ENCODE data around the gene IER3. TPM values are rescaled to one million over a fixed set of nuclear protein-coding genes. Genes with fewer than 3 reads are reported as not detected.

The IER3 gene
- total RNA-seq, result 56.9 and 75.8 TPM in 2 replicates

DNA sequence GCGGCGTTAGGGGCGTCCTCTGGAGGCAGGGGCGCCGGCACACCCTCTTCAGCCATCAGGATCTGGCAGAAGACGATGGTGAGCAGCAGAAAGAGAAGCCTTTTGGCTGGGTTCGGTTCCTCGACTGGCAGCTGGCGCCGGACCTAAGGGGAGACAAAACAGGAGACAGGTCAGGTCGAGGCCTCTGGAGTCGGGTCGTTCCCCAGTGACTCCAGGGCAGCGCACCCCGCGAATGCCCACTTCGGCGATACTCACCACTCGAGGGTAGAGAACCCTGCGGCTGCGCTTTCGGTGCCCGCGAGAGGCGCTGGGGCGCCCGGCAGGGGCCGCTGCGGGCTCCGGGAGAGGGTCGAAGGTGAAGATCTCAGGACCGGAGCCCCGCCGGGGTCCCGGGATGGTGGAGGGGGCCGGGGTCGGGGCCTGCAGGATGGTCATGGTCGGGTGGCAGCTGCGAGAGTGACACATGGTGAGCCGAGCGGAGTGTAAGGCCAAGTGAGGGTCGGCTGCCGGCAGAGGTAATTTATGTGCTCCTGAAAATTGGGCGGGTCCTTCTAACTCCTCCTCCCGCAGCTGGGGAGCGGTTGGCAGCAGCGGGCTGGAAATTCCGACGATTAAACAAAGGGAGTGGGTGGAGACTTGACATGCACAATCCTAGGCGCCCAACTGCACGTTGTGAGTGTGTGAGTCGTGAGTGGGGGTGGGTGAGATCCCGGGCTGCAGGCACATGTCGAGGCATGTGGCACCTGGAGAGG lies at the start of gene IER3:
IER3 (minus strand) TSS at position 494 of the 752 bp plus-strand sequence; CDS start at position 465, 29 bp downstream.

GRCh38 chr6:30742316-30743098 lies 1.8 kb downstream of the IER3 start, which contains the start of gene FLOT1:
TSS of gene FLOT1 (minus strand) at chr6:30742687. CDS start at chr6:30742189, 498 bp downstream.

GRCh38 chr6:30719791-30720737 lies 24.3 kb downstream of the IER3 start, which contains the start of gene TUBB:
TSS of gene TUBB (plus strand) at chr6:30720352. CDS start at chr6:30720507, 155 bp downstream.

DNA sequence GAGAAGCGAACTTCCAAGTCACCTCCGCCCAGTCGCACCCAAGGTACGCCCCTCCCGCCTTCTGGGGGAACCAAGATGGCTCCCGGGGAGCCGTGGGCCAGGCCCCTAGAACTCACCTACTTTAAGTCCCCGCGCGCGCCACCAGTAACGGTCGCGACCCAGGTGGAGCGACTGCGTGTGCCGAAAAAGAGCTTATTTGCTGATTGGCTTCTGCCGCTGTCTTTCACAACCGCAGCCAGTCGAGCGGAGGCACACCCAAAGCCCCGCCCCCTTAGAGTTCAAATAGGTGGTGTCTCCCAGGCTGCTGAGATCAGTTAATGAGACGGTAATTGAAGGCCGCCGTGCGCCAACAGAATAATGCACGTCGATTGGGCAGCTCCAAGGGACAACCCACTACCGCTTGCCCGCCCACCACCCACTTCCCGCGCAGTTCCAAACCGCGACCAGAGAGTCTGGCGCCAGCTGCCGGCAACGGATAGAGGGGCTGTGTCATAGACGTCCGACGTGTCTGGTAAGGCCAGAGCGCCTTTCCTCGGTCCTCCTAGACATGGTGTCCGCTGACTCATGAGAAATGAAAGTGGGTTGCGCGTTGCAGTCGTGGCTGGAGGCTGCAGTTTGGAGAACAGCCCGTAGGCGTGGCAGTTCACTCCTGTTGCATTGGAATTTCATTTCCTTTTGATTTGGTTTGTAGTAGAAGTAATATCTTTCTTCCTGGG lies 27.1 kb downstream of the IER3 start, which contains the start of gene MDC1:
MDC1 (minus strand) TSS at position 153 of the 716 bp plus-strand sequence. CDS start 2,106 bp downstream, outside the sequence.

Other genes starting within 250 kb of the IER3 start
- gene GNL1, start 188.1 kb downstream of the IER3 start, total RNA-seq, result 28.7 and 42.5 TPM in 2 replicates
- 11.6 and 12.9 TPM in 2 replicates for gene PRR3, start 187.3 kb downstream of the IER3 start, total RNA-seq
- 31.1 and 34.2 TPM in 2 replicates for gene ABCF1, start 173.1 kb downstream of the IER3 start, total RNA-seq
- 19.8 and 24.0 TPM in 2 replicates for gene PPP1R10, start 127.3 kb downstream of the IER3 start, total RNA-seq
- gene MRPS18B, start 126.7 kb downstream of the IER3 start, total RNA-seq, result 65.1 and 70.5 TPM in 2 replicates
- 4.5 and 6.4 TPM in 2 replicates for gene ATAT1, start 117.7 kb downstream of the IER3 start, total RNA-seq
- 6.8 and 8.7 TPM in 2 replicates for gene C6orf136, start 97.4 kb downstream of the IER3 start, total RNA-seq
- gene DHX16, start 71.5 kb downstream of the IER3 start, total RNA-seq, result 25.1 and 29.6 TPM in 2 replicates
- 58.6 and 62.5 TPM in 2 replicates for gene PPP1R18, start 57.9 kb downstream of the IER3 start, total RNA-seq
- 21.0 and 24.1 TPM in 2 replicates for gene NRM, start 53.6 kb downstream of the IER3 start, total RNA-seq
- gene MDC1, start 27.3 kb downstream of the IER3 start, total RNA-seq, result 9.8 and 11.6 TPM in 2 replicates
- gene TUBB, start 24.2 kb downstream of the IER3 start, total RNA-seq, result 2,052 and 2,194 TPM in 2 replicates
- 178 and 180 TPM in 2 replicates for gene FLOT1, start 1.9 kb downstream of the IER3 start, total RNA-seq
- 12.3 and 13.1 TPM in 2 replicates for gene DDR1, start 140.0 kb upstream of the IER3 start, total RNA-seq
- 9.4 and 10.9 TPM in 2 replicates for gene GTF2H4, start 163.7 kb upstream of the IER3 start, total RNA-seq
- gene VARS2, start 169.7 kb upstream of the IER3 start, total RNA-seq, result 23.0 and 25.9 TPM in 2 replicates
- gene SFTA2, start 187.6 kb upstream of the IER3 start, total RNA-seq, result not detected in 2 replicates
- gene MUCL3, start 196.4 kb upstream of the IER3 start, total RNA-seq, result not detected in 2 replicates
- gene MUC21, start 239.2 kb upstream of the IER3 start, total RNA-seq, result not detected in 2 replicates

Measured in bronchus fibroblast of lung (primary cell).